Muscle layer of colon (tissue), 2 donors: ENCODE results near the gene TEX22.

Experiments used
- H3K27ac ChIP-seq: one replicate; pipeline ENCODE4 v1.7.0; 2013; ENCODE audit warnings: low read depth, mild to moderate bottlenecking, low read length, moderate library complexity
- H3K27me3 ChIP-seq, 2 donors: one replicate each; pipeline ENCODE4 v1.7.0; 2013; ENCODE audit warnings: low read length in 2 of 2, mild to moderate bottlenecking in 2 of 2; ENCODE audit not compliant: insufficient read depth in 2 of 2, control insufficient read depth in 1 of 2
- H3K36me3 ChIP-seq: one replicate; pipeline ENCODE4 v1.7.0; 2013; ENCODE audit warnings: mild to moderate bottlenecking, low read length; ENCODE audit not compliant: insufficient read depth
- H3K4me1 ChIP-seq: one replicate; pipeline ENCODE4 v1.7.0; 2013; ENCODE audit warnings: mild to moderate bottlenecking, low read length; ENCODE audit not compliant: insufficient read depth
- H3K4me3 ChIP-seq, 2 donors: one replicate each; pipeline ENCODE4 v1.7.0; 2013; ENCODE audit warnings: low read length in 2 of 2, low read depth in 1 of 2, mild to moderate bottlenecking in 1 of 2, moderate library complexity in 1 of 2
- H3K9ac ChIP-seq: one replicate; pipeline ENCODE4 v1.7.0; 2013; ENCODE audit warnings: low read length
- H3K9me3 ChIP-seq: one replicate; pipeline ENCODE4 v1.7.0; 2013; ENCODE audit warnings: mild to moderate bottlenecking, low read length
- donor health status: abdominal sarcoma.
- donor health status: Adenocarcinoma of cecum.

TEX22 gene

DNA sequence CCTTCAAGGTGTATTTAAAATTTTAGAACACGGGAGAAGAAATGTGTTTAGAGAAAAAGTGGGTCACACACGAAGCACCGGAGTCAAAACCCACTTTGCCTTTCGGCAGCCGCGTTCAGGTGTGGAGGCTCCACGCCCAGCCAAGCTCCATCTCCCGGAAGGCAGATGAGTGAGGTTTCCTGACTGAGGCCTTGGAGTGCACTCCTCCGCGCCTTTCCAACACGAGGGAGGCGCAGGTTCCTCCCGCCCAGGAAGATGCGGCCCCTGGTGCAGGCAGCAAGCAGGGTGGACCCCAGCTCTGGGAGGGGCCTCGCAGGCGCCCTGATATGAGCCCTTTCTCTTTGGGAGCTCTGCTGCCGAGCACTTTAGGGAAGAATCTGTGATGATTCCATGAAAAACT, 43.8 kb downstream of the TEX22 start:
- Histone ChIP-seq H3K4me1 (no peaks in the 10 kb centered on the region), H3K9me3 (no peaks in the 10 kb centered on the region), H3K27me3 (no peaks in the 10 kb centered on the region), H3K27ac (no peak overlapping the region), H3K9ac (no peak overlapping the region), H3K4me3 (no peak overlapping the region), H3K36me3 (no peaks in the 10 kb centered on the region)

DNA sequence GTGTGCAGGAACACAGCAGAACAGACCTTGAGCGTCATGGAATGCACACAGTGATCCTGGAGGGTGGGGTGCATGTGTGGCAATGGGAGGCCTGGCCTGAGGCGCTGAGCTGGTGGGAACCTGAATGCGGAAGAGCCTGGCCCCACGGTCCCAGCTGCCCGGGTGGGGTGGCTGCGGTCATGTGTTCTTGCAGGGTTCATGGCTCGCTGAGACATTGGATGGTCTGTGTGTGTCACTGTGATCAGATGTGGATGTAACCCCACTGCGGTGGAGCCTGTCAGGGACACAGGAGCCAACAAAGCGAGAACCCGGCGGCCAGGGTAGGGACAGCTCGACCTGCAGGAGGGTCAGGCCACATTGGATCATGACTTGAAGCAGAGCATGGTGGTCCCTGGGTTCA, 44.5 kb downstream of the TEX22 start:
- no peaks in the 10 kb centered on the region for H3K4me1 ChIP-seq
- no peaks in the 10 kb centered on the region for H3K9me3 ChIP-seq
- H3K9ac ChIP-seq = no peak overlapping the region
- no peak overlapping the region for H3K4me3 ChIP-seq
- H3K27ac ChIP-seq = no peak overlapping the region
- no peaks in the 10 kb centered on the region for H3K36me3 ChIP-seq
- no peaks in the 10 kb centered on the region for H3K27me3 ChIP-seq

DNA sequence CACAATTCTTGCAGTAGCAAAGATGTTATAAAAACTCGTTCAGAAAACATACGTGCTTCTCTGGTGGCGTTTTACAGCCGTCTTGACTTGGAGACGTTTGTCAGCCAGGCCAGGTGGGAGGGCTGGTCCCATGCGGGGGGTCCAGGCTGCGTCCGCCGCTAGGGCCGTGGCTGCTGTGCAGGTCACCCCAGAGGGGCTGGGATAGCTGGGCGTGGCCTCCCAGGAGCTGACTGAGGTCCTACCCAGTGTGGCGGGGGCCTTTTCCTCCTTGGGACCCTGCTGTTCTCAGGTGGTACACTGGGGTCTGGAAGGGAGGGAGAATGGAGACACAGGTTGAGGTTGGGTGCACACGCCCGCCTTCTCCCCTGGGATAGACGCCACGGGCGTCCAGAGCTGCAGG, 46.5 kb downstream of the TEX22 start:
- Histone ChIP-seq H3K4me1 (no peaks in the 10 kb centered on the region), H3K4me3 (no peak overlapping the region), H3K9me3 (no peaks in the 10 kb centered on the region), H3K9ac (no peak overlapping the region), H3K27me3 (no peaks in the 10 kb centered on the region), H3K36me3 (no peaks in the 10 kb centered on the region), H3K27ac (no peak overlapping the region)

DNA sequence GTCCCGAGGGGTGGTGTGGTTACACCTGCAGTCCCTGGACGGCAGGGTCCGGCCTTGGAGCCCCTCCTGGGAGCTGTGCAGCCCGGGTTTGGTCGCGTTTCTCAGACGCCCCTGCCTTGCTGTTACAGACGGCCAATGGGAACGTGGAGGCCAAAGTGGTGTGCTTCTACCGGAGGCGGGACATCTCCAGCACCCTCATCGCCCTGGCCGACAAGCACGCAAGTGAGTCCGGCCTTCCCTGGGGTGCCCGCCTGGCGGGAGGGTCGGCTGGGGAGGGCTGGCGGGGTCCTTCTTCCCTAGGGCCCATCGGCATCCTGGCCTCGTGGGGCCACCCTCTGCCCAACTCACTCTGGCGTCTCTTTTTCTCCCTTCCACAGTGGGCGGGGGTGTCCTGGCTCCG, 47.0 kb downstream of the TEX22 start:
- peaks cover 3% of the 10 kb centered on the region for H3K36me3 ChIP-seq
- H3K9me3 ChIP-seq = no peaks in the 10 kb centered on the region
- no peaks in the 10 kb centered on the region for H3K27me3 ChIP-seq
- H3K4me1 ChIP-seq = no peaks in the 10 kb centered on the region
- no peak overlapping the region for H3K4me3 ChIP-seq
- no peak overlapping the region for H3K9ac ChIP-seq
- no peak overlapping the region for H3K27ac ChIP-seq

DNA sequence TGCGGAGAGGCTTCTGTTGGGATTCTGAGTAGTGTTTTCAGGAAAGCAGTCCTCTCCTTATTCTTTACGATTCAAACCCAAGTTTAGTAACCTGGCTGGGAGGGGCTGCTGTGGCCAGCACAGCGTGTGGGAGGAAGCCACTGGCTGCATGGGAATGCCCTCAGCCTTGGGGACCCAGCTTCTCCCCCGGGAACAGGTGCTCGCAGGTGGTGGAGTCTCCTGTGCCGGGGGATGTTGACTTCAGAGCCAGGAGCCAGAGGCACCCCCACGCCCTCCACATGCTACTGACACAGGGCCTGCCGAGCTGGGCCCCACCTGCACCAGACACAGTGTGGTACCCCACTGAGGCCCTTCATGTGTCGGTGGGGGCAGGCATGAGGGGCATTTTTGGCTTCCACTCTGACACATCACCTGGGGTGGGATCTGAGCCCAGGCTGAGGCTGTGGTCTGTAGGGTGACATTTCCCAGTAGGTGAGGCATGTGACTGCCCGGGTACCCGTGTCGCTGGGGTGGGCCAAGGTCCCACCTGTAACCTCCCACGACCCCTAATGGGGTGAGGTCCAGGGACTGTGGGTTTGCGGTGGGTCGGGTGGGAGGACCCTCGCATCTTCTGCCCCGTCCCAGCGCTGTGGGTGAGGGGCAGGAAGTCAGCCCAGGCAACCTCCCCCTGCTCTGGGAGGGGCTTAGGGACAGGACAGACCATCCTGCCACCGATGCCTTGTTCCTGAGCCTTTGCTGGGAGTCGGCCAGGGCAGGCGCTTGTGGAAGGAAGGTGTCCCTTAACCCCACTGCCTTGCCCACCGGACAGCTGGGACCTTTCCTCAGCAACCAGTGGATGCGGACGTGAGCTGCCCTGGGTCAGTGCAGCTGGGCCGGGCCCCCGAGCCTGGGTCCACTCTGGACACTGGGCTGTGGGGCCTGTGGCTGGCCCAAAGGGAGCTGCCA, 47.8 kb downstream of the TEX22 start:
- no peaks in the 10 kb centered on the region for H3K4me1 ChIP-seq
- H3K36me3 ChIP-seq = peaks cover 12% of the 10 kb centered on the region
- H3K4me3 ChIP-seq = no peak overlapping the region
- no peaks in the 10 kb centered on the region for H3K27me3 ChIP-seq
- no peak overlapping the region for H3K9ac ChIP-seq
- H3K9me3 ChIP-seq = no peaks in the 10 kb centered on the region
- no peak overlapping the region for H3K27ac ChIP-seq

DNA sequence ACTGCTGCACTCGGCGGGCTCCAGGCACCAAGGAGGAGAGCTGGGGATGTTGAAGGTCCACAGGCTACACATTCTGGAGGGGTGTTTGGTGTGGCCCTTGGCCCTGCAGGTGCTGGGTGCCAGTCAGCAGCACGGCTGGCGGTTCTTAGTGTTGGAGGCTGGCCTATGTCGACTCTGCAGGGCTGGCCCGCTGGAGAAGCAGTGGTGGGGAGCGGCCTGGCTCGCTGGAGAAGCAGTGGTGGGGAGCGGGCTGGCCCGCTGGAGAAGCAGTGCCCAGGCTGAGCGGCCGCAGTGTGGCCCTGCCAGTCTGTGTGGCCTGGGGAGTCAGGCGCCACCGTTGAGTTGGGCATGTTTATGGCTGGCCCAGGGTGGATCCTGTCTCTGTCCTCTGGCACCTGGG, 48.6 kb downstream of the TEX22 start:
- Histone ChIP-seq H3K36me3 (peaks cover 14% of the 10 kb centered on the region), H3K27ac (no peak overlapping the region), H3K9me3 (no peaks in the 10 kb centered on the region), H3K27me3 (no peaks in the 10 kb centered on the region), H3K9ac (no peak overlapping the region), H3K4me1 (no peaks in the 10 kb centered on the region), H3K4me3 (no peak overlapping the region)

DNA sequence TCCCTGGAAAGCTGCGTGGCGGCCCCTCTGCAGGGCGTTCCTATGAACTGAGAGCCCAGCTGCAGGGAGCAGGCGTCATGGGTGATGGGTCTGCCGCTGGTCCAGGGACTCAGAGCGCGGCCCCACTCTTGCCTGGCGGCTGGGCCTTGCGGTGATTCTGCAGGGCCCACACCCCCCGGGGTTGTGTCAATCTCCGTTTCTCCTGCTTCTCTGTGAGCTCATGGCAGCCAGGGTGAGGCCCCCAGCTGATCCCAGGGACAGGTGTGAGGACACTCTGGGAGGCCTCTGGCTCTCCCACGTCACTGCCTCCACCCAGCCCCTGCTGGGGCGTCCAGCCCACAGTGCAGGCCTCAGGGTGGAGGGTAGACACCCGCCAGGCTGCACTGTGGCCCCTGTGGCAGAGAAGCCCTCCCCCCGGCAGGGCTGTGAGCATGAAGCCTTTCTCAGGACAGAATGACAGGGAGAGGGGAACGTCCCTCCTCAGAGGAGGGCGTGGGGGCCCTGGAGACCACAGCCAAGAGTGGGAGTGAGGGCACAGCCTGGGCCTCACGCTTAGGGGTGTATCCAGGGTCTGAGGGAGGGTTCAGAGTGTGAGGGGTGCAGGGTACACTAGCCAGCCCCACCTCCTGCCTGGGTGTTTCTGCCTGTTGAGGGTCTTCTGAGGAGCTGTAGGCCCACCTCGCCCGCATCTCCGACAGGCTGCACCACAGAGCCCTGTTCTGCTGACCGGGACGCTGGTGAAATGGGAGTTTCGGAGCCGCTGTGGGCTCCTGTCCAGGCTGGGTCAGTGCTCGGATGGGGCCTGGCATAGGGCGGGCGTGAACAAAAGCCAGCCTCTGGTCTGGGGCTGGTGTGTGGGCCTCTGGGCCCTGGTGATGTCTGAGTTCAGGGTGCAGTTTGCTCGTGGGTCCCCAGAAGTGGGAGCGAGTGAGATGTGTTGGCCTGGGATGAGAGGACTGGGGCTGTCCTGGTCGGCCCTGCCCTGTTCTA, 49.6 kb downstream of the TEX22 start:
- H3K9me3 ChIP-seq = no peaks in the 10 kb centered on the region
- H3K4me1 ChIP-seq = no peaks in the 10 kb centered on the region
- H3K4me3 ChIP-seq = no peak overlapping the region
- no peak overlapping the region for H3K9ac ChIP-seq
- no peaks in the 10 kb centered on the region for H3K27me3 ChIP-seq
- no peak overlapping the region for H3K27ac ChIP-seq
- peaks cover 21% of the 10 kb centered on the region for H3K36me3 ChIP-seq

DNA sequence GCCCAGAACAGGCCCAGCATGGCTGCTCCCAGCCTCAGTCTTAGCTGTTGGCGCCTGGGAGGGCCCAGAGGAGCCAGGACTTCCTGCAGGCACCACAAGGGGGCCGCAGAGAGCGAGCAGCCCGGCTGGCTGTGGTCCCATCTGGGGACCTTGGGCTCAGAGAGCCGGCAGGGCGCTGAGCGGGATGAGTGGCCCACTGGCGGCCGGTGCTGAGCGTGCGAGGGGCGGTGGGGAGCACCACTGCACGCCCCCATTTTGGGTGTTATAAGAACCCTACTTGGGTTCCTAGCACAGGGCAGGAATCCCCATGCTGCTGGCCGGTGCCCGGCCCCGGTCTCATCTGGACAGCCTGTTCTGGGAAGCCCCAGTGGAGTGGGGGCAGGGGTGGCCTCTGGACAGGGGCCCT, 50.4 kb downstream of the TEX22 start:
- Histone ChIP-seq H3K4me3 (no peak overlapping the region), H3K9ac (no peak overlapping the region), H3K27me3 (no peaks in the 10 kb centered on the region), H3K27ac (no peak overlapping the region), H3K4me1 (no peaks in the 10 kb centered on the region), H3K9me3 (no peaks in the 10 kb centered on the region), H3K36me3 (peaks cover 23% of the 10 kb centered on the region)

DNA sequence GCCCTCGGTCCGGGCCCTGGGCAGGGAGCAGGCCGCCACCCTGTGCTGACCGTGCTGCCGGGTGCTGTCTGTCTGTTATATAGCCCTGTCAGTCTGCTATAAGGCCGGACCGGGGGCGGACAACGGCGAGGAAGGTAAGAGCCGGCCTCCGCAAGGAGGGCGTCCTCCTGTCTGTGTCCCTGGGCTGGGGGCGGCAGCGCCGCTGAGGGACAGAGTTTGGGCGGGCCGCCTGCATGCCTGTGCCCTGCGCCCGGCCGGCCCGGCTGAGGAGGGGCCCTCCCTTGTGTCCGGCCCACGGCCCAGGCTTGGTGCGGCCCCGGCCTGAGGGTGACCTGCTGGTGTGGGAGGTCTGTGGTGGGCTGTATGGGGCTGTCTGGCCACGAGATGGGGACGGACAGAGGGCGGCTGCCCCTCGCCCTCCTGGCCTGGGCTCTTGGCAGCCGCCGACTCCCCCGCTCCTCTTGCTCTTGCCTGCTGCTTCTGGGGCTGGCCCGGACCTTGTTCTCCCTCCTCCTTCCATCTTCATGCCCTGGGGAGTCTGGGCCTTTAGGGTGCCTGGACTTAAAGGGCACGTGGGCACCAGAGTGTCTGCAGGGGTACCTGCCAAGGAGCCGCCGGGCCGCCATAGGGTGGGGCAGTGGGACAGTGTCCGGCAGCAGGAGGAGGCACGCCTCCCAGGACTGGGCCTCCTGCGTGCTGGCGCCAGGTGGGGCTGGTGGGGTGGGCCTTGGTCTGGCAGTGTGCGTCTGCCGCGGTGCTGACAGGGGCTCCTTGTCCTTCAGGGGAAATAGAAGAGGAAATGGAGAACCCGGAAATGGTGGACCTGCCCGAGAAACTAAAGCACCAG, 51.2 kb downstream of the TEX22 start:
- H3K4me3 ChIP-seq = no peak overlapping the region
- H3K9me3 ChIP-seq = no peaks in the 10 kb centered on the region
- H3K4me1 ChIP-seq = no peaks in the 10 kb centered on the region
- peaks cover 23% of the 10 kb centered on the region for H3K36me3 ChIP-seq
- no peak overlapping the region for H3K9ac ChIP-seq
- no peak overlapping the region for H3K27ac ChIP-seq
- no peaks in the 10 kb centered on the region for H3K27me3 ChIP-seq

DNA sequence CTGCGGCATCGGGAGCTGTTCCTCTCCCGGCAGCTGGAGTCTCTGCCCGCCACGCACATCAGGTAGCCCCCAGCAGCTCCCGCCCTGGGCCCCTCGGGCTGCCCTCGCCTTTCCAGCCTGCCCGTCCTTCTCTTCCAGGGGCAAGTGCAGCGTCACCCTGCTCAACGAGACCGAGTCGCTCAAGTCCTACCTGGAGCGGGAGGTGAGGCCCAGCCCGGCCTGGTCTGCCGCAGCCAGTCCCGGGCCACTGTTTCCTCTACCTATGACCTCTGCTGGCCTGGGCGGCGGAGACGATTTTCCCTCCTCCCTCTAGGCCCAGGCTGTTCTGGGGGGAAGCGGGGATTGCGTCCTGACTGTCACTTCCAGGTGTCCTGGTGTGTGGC, 51.8 kb downstream of the TEX22 start:
- no peak overlapping the region for H3K27ac ChIP-seq
- H3K36me3 ChIP-seq = peaks cover 25% of the 10 kb centered on the region
- H3K9me3 ChIP-seq = no peaks in the 10 kb centered on the region
- H3K4me1 ChIP-seq = no peaks in the 10 kb centered on the region
- H3K9ac ChIP-seq = no peak overlapping the region
- H3K27me3 ChIP-seq = no peaks in the 10 kb centered on the region
- H3K4me3 ChIP-seq = no peak overlapping the region
